HG03159 (cell line): ENCODE results near the gene RHBG.

Experiments
- ATAC-seq: cut with Tn5 transposase; IDR thresholded peaks from one replicate; pipeline ENCODE4 v1.9.1; 2021; ENCODE audit warnings: mild to moderate bottlenecking, moderate library complexity; ENCODE audit not compliant: unreplicated experiment

RHBG gene

DNA sequence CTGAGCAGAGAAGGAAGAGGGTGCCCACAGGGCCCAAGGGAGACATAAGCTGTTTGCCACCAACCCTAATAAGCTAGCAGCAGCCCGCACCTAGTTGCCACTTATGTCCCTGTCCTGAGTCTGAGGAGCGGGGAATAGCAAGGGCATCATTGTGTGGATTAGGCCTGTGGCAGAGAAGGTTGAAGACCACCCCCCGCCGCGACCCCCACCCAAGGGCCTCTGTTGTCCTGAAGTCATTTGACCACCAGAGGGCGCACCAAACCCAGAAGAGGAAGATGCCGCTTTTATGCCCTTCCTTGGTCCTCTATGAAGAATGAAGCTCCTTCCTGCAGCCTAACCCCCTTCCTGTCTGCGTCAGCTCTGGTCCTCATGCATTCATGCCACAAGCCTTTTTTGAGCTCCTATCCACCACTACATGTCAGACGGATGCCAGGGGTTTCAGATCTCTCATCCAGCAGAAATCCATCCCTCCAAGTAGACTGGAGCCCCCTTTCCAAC, 16.6 kb downstream of the RHBG start:
- ATAC-seq, result no peak

- no peak for ATAC-seq
These were observed 17.3 kb downstream of the RHBG start for GRCh38 chr1:156386134-156386901.

- no peak for ATAC-seq
These were observed 18.2 kb downstream of the RHBG start for GRCh38 chr1:156386949-156387869.

DNA sequence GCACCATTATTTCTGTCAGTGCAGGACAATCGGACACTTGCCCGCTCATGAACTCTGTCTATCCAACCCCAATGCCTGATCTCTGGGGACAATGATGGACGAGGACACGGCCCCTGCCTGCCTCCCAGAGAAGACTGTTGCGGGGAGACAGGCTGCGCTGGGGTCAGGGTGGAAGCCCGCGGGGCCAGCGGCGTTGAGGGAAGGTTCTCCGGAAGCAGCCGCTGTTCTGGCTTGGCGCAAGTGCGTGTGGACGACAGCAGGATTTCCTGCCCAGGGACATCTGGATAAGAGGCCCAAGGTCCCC, 18.8 kb downstream of the RHBG start:
- ATAC-seq, result no peak

DNA sequence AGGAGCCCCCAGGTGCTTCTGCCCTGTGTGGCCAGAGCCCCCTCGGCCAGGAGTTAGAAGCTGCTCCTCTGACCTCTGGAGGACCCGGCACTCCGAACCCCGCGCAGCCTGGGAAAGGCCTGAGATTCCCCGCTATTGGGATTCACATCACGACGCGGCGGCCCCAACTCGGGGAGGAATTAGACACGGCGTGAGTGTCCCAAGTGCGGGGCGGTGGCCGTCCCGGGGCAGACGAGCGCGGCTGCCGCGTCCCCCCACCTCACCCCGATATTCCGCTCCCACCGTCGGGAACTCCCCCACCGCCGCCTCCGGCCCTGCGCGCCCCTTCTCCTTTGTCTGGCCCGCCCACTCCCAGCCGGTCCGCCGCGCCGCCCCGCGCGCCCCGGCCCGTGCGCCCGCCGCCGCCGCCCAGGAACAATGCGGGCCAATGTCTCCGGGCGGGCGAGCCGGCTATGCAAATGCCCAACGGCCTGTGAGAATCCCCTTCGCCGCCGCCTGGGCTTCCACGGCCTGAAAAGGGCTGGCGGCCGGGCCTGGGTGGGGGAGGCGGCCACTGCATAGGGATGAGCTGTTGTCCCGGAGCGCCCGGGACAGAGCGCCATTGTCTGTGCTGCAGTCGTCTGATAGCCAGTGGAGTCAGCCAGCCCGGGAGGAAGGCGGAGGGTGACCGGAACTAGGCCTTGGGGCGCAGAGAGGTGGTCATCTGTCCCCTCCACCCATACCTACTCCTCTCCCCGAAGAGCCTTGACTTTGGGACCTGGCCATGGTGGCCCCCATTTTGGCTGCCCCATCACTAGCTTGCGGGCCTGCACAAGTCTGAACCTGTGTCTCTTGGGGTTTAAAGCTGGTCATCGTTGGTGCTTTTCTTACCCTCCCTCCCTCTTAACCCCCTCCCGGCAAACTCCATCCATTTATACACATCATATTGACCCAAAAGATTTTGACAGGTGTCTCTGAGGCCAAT, 19.4 kb downstream of the RHBG start:
- no peak for ATAC-seq

GRCh38 chr1:156389311-156389710, 20.3 kb downstream of the RHBG start:
- no peak for ATAC-seq

DNA sequence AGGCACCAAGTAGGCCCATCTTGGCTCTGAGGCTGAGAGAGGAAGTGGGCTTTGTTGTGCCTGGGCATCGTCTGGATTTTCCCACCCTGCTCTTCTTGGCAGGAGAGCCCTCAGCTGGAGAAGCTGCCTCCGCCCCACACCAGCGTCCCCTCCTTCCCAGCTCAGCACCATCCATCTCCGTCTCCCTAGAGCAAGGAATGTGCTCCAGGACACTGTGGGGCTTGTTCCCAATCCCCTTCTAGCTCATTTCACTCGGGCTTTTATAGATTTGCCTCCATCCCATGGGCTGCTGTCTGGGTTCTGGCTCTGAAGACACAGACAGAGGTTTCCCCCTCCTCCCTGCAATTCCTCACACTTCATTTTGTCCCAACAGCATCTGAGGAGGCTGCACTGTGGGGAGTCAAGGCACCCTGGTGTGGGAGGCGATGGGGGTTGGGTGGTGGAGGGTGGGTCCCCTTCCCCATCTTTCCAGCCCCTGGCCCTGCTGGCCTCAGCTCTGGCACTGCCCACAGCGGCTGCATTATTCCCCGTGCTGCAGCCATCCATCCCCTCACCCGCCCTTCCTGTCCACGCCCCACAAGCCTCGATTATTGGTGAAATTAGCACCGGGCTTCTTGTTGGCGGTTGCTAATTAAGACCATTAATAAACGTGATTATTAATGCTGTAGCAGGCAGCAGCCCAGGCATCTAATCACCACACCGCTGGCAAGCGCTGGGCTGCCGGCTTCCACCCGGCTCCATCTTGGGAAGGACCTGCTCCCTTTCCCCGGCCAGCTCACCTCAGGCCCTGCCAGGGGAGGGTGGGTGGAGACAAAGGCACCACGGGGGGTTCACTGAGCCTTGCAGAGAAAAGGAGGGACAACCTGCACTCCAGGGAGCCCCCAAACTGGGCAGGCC, 21.7 kb downstream of the RHBG start:
- ATAC-seq, result no peak

- ATAC-seq, result no peak
These were observed 22.3 kb downstream of the RHBG start for GRCh38 chr1:156391366-156391677.

- no peak for ATAC-seq
These were observed 22.7 kb downstream of the RHBG start for GRCh38 chr1:156391701-156392100.

DNA sequence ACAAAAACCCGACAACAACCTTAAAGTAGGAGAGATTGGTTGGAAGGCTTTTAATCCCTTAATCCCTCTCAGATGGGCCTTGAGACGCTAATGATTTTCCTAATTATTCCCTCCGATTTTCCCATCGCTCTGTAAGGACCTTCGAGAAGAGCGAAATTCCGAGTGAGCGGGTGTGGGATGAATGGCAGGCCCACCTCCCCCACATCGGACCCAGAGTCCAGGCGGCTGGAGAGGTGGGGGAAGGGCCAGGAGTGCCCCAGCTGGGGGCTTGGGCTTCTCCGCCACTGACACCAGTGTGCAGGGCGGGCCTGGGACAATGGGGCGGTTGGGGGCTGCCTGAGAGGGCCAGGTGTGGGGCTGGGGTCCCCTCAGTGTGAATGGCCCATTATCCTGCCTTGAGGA, 23.4 kb downstream of the RHBG start:
- no peak for ATAC-seq

GRCh38 chr1:156393095-156393494, 24.1 kb downstream of the RHBG start:
- ATAC-seq, result no peak

GRCh38 chr1:156394082-156394481, 25.1 kb downstream of the RHBG start:
- no peak for ATAC-seq

- ATAC-seq, result no peak
These were observed 25.9 kb downstream of the RHBG start for GRCh38 chr1:156394835-156395461.

DNA sequence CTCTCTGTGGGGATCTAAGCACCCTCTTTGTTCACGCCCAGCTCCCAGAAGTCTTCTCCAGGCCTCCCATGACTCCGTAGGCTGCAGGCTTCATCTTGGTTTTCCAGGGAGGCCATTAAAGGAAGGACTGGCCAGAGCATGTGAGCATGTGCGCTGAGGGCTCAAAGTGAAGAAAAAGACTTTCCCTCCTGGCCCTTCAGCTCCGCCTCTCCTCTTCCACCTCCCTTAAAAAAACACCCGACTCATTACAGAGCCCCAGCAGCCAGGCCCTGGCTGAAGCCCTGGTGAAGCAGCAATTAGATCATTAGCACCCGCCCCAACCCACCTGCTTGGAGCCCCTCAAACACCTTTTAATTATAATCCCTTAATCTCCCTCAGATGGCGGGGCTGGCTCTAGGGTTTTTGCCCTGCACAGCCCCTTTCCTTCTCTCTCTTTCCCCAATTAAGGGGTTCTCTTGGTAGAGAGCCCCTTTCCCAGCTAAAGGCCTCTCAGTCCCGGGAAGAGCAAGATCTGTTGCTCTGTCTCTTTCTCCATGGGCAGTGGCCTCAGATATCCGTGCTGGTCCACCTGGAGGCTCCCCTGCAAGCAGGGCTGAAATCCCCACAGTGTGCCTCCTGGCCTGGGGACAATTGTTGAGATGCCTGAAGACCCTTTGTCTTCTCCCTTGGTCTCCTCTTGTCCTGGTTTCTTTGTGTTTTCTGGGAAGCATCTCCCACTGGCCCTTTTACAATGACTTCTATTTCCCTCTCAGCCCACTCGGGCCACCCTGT, 30.5 kb downstream of the RHBG start:
- ATAC-seq, result no peak

GRCh38 chr1:156400191-156400935, 31.4 kb downstream of the RHBG start:
- ATAC-seq, result no peak

DNA sequence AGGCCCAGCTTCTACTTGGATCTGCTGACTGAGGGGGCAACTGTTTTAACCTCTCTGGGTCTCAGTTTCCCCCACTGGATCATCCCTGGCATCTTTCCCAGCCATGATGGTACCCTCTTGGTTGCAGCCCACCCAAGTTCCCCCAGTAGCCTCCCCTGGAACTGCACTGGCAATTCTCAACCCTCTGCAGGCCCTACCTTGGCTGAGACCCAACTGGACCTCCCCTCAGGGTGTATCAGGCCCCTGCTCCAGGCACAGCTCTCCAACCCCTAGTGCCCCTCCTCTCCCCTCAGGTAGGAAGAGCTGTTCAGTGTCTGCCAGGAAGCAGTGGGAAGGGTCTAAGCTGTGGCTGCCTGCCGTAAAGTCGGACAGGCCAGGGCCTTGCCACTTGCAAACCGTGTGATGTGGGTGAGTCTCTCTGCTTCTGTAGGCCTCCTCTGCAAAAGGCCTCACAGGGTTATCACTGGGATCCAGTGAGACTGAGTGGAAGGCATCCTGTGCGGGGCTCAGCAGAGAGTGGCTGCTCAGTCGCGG, 32.1 kb downstream of the RHBG start:
- no peak for ATAC-seq

GRCh38 chr1:156401681-156402081, 32.7 kb downstream of the RHBG start:
- ATAC-seq, result no peak
